ENCODE data around the gene HTR3C.
"Not testable (repeated sequence)": the region's sequence is repeated elsewhere in the genome, so short reads cannot be mapped to it uniquely, and the experiment has no call there.

HTR3C gene, protein sequence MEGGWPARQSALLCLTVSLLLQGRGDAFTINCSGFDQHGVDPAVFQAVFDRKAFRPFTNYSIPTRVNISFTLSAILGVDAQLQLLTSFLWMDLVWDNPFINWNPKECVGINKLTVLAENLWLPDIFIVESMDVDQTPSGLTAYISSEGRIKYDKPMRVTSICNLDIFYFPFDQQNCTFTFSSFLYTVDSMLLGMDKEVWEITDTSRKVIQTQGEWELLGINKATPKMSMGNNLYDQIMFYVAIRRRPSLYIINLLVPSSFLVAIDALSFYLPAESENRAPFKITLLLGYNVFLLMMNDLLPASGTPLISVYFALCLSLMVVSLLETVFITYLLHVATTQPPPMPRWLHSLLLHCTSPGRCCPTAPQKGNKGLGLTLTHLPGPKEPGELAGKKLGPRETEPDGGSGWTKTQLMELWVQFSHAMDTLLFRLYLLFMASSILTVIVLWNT

DNA sequence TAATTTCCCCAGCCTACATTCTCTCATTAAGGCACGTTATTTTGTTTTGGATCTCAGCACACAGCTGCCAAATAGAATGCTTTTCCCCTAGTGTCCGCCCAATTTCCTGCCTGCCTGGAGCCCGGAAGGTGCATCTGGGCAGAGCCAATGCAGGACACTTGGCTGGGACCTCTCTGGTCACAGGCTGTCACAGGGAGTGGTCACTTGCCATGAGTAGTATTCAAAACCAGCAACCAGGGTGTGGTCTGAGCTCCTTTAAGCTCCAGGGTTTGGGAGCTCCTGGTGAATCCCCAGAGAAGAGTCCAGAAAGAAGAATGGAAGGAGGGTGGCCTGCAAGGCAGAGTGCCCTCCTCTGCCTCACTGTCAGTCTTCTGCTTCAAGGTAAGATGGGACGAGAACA is at the start of gene HTR3C:
HTR3C (plus strand) TSS at position 281 of the 400 bp plus-strand sequence; CDS start at position 315, 34 bp downstream.
- DNase-seq (ENCODE audit: low read depth) = no peak
- TF ChIP-seq, protein P1, sequence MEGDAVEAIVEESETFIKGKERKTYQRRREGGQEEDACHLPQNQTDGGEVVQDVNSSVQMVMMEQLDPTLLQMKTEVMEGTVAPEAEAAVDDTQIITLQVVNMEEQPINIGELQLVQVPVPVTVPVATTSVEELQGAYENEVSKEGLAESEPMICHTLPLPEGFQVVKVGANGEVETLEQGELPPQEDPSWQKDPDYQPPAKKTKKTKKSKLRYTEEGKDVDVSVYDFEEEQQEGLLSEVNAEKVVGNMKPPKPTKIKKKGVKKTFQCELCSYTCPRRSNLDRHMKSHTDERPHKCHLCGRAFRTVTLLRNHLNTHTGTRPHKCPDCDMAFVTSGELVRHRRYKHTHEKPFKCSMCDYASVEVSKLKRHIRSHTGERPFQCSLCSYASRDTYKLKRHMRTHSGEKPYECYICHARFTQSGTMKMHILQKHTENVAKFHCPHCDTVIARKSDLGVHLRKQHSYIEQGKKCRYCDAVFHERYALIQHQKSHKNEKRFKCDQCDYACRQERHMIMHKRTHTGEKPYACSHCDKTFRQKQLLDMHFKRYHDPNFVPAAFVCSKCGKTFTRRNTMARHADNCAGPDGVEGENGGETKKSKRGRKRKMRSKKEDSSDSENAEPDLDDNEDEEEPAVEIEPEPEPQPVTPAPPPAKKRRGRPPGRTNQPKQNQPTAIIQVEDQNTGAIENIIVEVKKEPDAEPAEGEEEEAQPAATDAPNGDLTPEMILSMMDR (conservative IDR thresholded peaks at IDR 0.05; ENCODE audit: low read depth, low read length) = no peak
- no peak within 1 kb of the TSS for H3K4me3 ChIP-seq (ENCODE audit: low read depth, low read length)

DNA sequence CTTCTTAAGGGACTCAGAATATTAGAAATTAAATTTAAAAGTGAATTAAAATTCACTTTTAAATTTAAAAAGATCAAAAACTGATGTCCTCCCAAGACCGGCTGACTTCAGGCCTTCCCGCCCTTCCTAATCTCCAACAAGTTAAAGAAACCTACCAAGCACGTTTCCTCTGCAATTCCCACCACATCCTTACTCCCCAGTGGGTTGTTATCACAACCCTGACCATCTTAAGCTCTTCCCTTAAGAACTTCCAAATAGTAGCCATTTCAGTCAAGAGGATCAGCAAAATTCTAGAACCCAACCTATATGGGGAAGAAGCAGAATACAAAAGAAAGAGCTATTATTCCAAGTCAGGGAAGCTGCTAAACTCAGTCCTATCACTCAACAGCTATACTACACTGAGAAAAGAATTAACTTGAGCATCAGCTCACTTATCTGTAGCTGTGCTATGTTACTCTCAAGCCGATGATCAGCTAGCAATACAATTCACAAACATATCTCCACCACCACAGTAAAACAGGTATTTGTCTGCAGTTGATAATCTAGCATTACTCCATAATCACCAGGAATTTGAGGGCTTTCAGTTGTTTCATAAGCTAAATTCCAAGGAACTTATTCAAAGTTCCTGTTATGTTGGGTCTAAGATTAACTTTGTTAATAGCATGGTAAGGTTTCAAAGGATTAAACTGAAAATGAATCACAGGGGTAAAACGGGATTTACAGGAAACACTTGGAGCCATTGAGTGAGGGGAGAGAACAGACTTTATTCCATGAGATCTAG is 49.5 kb upstream of the HTR3C start:
- DNase-seq (ENCODE audit: low read depth) = peak; percentile 68
- TF ChIP-seq, protein P1 (conservative IDR thresholded peaks at IDR 0.05; ENCODE audit: low read depth, low read length) = no peak
- H3K4me3 ChIP-seq (ENCODE audit: low read depth, low read length) = no peak overlapping the region

DNA sequence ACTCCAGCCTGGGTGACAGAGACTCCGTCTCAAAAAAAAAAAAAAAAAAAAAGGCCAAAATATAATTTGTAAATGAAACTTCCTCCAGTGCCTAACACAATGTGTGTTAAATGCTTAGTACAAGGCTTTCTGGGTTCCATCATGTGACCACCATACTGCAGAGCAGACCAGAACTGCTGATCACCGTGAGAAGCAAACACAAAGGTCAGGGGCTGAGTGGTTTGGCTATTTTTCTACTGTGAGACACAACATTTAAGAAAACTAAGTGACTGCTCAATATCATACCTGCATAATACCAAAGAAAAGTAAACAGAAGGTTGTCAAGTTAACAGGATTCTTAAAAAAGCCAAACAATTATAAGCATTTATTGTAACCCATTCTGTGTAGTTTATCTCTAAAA is 48.4 kb upstream of the HTR3C start:
- peak; percentile 56 for DNase-seq (ENCODE audit: low read depth)
- H3K4me3 ChIP-seq (ENCODE audit: low read depth, low read length) = no peak overlapping the region
- TF ChIP-seq, protein P1 (conservative IDR thresholded peaks at IDR 0.05; ENCODE audit: low read depth, low read length) = no peak

DNA sequence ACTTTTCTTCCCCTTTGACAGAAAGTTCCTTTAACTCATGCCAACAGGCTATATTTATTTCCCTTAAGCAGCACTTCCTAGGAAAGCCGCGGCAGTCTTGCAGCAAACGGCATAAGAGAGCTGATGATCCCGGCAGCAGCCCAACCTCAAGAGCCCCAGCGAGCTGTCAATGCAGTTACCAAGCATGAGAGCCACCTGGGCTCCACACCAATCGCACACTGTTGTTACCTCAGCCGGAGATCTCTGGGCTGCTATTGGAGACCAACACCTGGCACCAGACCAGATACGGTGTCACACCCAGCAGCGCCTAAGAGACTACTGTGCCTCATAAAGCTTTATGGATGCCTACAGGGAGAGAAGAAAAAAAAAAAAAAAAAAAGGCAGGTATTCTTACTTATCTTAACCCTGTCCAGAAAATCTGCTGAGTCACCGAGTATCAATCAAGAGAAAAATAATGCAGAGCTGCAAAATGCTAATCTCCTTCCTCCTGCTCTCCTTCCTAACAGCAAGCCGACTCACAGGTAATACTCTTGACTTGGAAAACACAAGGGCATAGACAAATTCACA is 46.8 kb upstream of the HTR3C start:
- DNase-seq (ENCODE audit: low read depth) = peak; percentile 71
- no peak overlapping the region for H3K4me3 ChIP-seq (ENCODE audit: low read depth, low read length)
- TF ChIP-seq, protein P1 (conservative IDR thresholded peaks at IDR 0.05; ENCODE audit: low read depth, low read length) = no peak

DNA sequence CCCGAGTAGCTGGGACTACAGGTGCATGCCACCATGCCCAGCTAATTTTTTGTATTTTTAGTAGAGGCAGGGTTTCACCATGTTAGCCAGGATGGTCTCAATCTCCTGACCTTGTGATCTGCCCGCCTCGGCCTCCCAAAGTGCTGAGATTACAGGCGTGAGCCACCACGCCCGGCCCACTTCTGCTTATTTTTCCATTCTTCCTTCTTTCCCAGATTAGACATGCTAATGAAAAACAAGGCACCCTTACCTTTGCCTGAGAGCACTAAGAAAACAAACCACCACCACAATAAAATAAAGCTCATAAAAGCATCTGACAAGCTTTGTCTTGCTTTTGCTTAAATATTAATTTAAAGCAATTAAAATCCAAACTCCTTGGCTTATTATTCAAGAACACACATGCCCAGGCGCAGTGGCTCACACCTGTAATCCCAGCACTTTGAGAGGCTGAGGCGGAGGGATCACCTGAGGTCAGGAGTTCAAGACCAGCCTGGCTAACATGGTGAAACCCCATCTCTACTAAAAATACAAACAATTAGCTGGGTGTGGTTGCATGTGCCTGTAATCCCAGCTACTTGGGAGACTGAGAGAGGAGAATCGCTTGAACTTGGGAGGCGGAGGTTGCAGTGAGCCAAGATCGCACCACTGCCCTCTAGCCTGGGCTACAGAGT is 45.6 kb upstream of the HTR3C start:
- DNase-seq (ENCODE audit: low read depth); H3K4me3 ChIP-seq (ENCODE audit: low read depth, low read length): not testable (repeated sequence)

DNA sequence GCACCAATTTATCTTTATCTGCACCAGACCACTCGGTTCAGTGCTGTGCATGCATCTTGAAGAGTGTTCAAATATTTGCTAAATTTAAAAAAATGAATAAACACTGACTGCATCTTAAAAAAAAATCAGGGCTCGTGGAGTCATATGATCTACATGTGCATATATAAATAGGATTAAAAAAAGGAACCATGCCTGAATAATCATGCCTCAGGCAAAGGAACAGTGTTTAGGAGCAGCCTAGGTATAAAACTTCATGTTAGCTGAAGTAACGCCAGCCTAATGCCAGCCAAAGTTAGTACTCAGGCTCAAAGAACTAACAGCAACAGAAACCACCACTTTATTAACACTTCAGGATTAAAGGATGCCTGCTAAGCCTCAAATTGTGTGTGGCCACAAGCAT is 44.7 kb upstream of the HTR3C start:
- no peak overlapping the region for H3K4me3 ChIP-seq (ENCODE audit: low read depth, low read length)
- TF ChIP-seq, protein P1 (conservative IDR thresholded peaks at IDR 0.05; ENCODE audit: low read depth, low read length) = no peak
- DNase-seq (ENCODE audit: low read depth) = no peak
